Keratinocyte (primary cell): ENCODE results near the gene PDGFB. TPM values are rescaled to one million over a fixed set of nuclear protein-coding genes. Genes with fewer than 3 reads are reported as not detected.

ENCODE experiments used
- DNase-seq: peaks from one replicate; pipeline ENCODE4 v3.0.0-alpha.2; 2011; ENCODE audit warnings: low read depth, missing footprints, low spot score
- FAIRE-seq: peaks from 2 replicates; lab custom pipeline; 2011; peaks lifted over from hg19 to GRCh38; lab: Jason Lieb, UNC
- H2AFZ ChIP-seq: 2 replicates; pipeline ENCODE4 v1.6.0; 2012; ENCODE audit warnings: low read length, control low read depth, inconsistent platforms; ENCODE audit not compliant: control insufficient read depth
- H3K27ac ChIP-seq: 2 replicates; pipeline ENCODE4 v1.5.1; 2011; ENCODE audit warnings: low read length; ENCODE audit not compliant: control insufficient read depth, insufficient read depth
- H3K27me3 ChIP-seq: 3 replicates; pipeline ENCODE4 v1.6.0; 2011; ENCODE audit warnings: low read length; ENCODE audit not compliant: control insufficient read depth, insufficient read depth; ENCODE audit errors: extremely low read depth
- H3K36me3 ChIP-seq, 2 experiments: 2 replicates in 1 of 2; 3 replicates in 1 of 2; pipeline ENCODE4 v1.5.1; 2011; ENCODE audit warnings: low read length in 2 of 2, mild to moderate bottlenecking in 1 of 2; ENCODE audit not compliant: control insufficient read depth in 2 of 2, insufficient read depth in 2 of 2; ENCODE audit errors: extremely low read depth in 1 of 2
- H3K4me1 ChIP-seq: 3 replicates; pipeline ENCODE4 v1.5.1; 2011; ENCODE audit warnings: low read length; ENCODE audit not compliant: control insufficient read depth, insufficient read depth; ENCODE audit errors: extremely low read depth
- H3K4me2 ChIP-seq: 3 replicates; pipeline ENCODE4 v1.6.0; 2011; ENCODE audit warnings: low read depth, low read length; ENCODE audit not compliant: control insufficient read depth, insufficient read depth; ENCODE audit errors: extremely low read depth
- H3K4me3 ChIP-seq, 3 experiments: fragments of 200-600 bp in 1 of 3; sonication (generic) in 1 of 3; 2 replicates in 2 of 3; 3 replicates in 1 of 3; pipeline ENCODE4 v1.5.1; 2011 to 2016; ENCODE audit warnings: low read length in 3 of 3, mild to moderate bottlenecking in 3 of 3, control low read depth in 2 of 3, inconsistent platforms in 1 of 3, low read depth in 1 of 3, mixed read lengths in 1 of 3, mixed run types in 1 of 3, moderate library complexity in 1 of 3; ENCODE audit not compliant: control insufficient read depth in 2 of 3, insufficient read depth in 2 of 3; ENCODE audit errors: extremely low read depth in 1 of 3
- H3K79me2 ChIP-seq: 2 replicates; pipeline ENCODE4 v1.6.0; 2012; ENCODE audit warnings: low read length; ENCODE audit not compliant: control insufficient read depth, insufficient read depth
- H3K9ac ChIP-seq: 3 replicates; pipeline ENCODE4 v1.6.0; 2011; ENCODE audit warnings: low read length; ENCODE audit not compliant: control insufficient read depth, insufficient read depth; ENCODE audit errors: extremely low read depth
- H3K9me1 ChIP-seq: 3 replicates; pipeline ENCODE4 v1.6.0; 2011; ENCODE audit warnings: low read length; ENCODE audit not compliant: control insufficient read depth, insufficient read depth; ENCODE audit errors: extremely low read depth
- H3K9me3 ChIP-seq: 2 replicates; pipeline ENCODE4 v1.5.1; 2012; ENCODE audit warnings: low read depth, low read length; ENCODE audit not compliant: control insufficient read depth
- H4K20me1 ChIP-seq: 3 replicates; pipeline ENCODE4 v1.6.0; 2011; ENCODE audit warnings: low read length; ENCODE audit not compliant: control insufficient read depth, insufficient read depth; ENCODE audit errors: extremely low read depth
- CTCF ChIP-seq, 3 experiments: IDR thresholded peaks in 1 of 3; conservative IDR thresholded peaks in 1 of 3; optimal IDR thresholded peaks in 1 of 3; 2 replicates in 2 of 3; 3 replicates in 1 of 3; pipeline versions ENCODE3 to v1.5.1; 2011; ENCODE audit warnings: low read length in 3 of 3, mild to moderate bottlenecking in 3 of 3, moderate library complexity in 2 of 3, control low read depth in 1 of 3, inconsistent platforms in 1 of 3; ENCODE audit not compliant: insufficient read depth in 2 of 3; ENCODE audit errors: extremely low read depth in 1 of 3
- EZH2 ChIP-seq: IDR thresholded peaks from one replicate; pipeline ENCODE4 v1.6.1; 2012; ENCODE audit warnings: inconsistent platforms, mild to moderate bottlenecking, low read length, moderate library complexity
- dilution Hi-C: fragments of 300-500 bp; cut with MboI; formaldehyde crosslinking; loops from one replicate; pipeline ENCODE4 v1.7.0; 2020; ENCODE audit warnings: low sequenced_read_pairs; ENCODE audit not compliant: extremely low pct_ligation_motif_present
- polyA plus RNA-seq, 5 experiments: library from polyadenylated mRNA; depleted of rRNA in 3 of 5; stranded (reverse) in 3 of 5; stranded (forward) in 1 of 5; unstranded in 1 of 5; fragments of >200 nt; gene quantifications; 1 replicate in 1 of 5; 2 replicates in 3 of 5; 3 replicates in 1 of 5; pipeline versions ENCODE4 v1.2.1 to v1.2.3, GENCODE V29; 2011 to 2012; ENCODE audit warnings: missing spikeins in 2 of 5, low read depth in 1 of 5, low replicate concordance in 1 of 5

Gene PDGFB
- polyA plus RNA-seq, 1 donor (not counting 4 experiments of a cell fraction or from before 2014, with no cell fraction given) = 6.0 TPM

GRCh38 chr22:39220890-39221850 is 23.6 kb downstream of the PDGFB start:
- H4K20me1 ChIP-seq = no peaks in the 10 kb centered on the region
- H3K79me2 ChIP-seq = no peaks in the 10 kb centered on the region
- no peaks in the 10 kb centered on the region for H3K9me3 ChIP-seq
- H3K9me1 ChIP-seq = no peaks in the 10 kb centered on the region
- no peak overlapping the region for H3K27ac ChIP-seq
- dilution Hi-C loops = no loop called here
- H3K36me3 ChIP-seq = peaks cover 22 to 26% of the 10 kb centered on the region in 2 experiments
- no peak for TF ChIP-seq CTCF (optimal IDR thresholded peaks at IDR 0.05 in 1 of 3, IDR thresholded peaks at IDR 0.05 in 1 of 3, conservative IDR thresholded peaks at IDR 0.05 in 1 of 3; ENCODE audit: extremely low read depth in 1 of 3, insufficient read depth in 2 of 3, low read length in 3 of 3)
- no peak for TF ChIP-seq EZH2
- H3K27me3 ChIP-seq = no peaks in the 10 kb centered on the region
- FAIRE-seq (peak; percentile 78), DNase-seq (no peak)
- H3K4me2 ChIP-seq = peak overlapping the region; percentile 42
- H3K9ac ChIP-seq = no peak overlapping the region
- no peak overlapping the region for H3K4me3 ChIP-seq
- peaks cover 19% of the 10 kb centered on the region for H3K4me1 ChIP-seq
- no peak overlapping the region for H2AFZ ChIP-seq

GRCh38 chr22:39220450-39220849 is 24.3 kb downstream of the PDGFB start:
- H4K20me1 ChIP-seq = no peaks in the 10 kb centered on the region
- H3K9me3 ChIP-seq = no peaks in the 10 kb centered on the region
- H2AFZ ChIP-seq = no peak overlapping the region
- TF ChIP-seq CTCF (optimal IDR thresholded peaks at IDR 0.05 in 1 of 3, IDR thresholded peaks at IDR 0.05 in 1 of 3, conservative IDR thresholded peaks at IDR 0.05 in 1 of 3; ENCODE audit: extremely low read depth in 1 of 3, insufficient read depth in 2 of 3, low read length in 3 of 3) = no peak
- no peak for TF ChIP-seq EZH2
- no peak for DNase-seq
- no peak overlapping the region for H3K9ac ChIP-seq
- no peak overlapping the region for H3K4me3 ChIP-seq
- no peak for FAIRE-seq
- no peak overlapping the region for H3K4me2 ChIP-seq
- no peak overlapping the region for H3K27ac ChIP-seq
- H3K4me1 ChIP-seq = peaks cover 24% of the 10 kb centered on the region
- H3K9me1 ChIP-seq = no peaks in the 10 kb centered on the region
- peaks cover 19 to 26% of the 10 kb centered on the region in 2 experiments for H3K36me3 ChIP-seq
- no peaks in the 10 kb centered on the region for H3K27me3 ChIP-seq
- H3K79me2 ChIP-seq = no peaks in the 10 kb centered on the region
- dilution Hi-C loops = no loop called here
